Measurements from ENCODE around the gene ACBD3.
"Not testable (repeated sequence)": the region's sequence is repeated elsewhere in the genome, so short reads cannot be mapped to it uniquely, and the experiment has no call there.

Gene ACBD3

GRCh38 chr1:226204198-226204597 is 17.7 kb upstream of the ACBD3 start:
- peaks cover 42% of the 10 kb centered on the region for H3K4me1 ChIP-seq (ENCODE audit: control insufficient read depth, low read length)

GRCh38 chr1:226203655-226204054 is 17.1 kb upstream of the ACBD3 start:
- no peaks in the 10 kb centered on the region for H3K36me3 ChIP-seq (ENCODE audit: control insufficient read depth, low read length)
- 0 out of 2 replicates have a peak, but pooled peaks cover 3% of the 10 kb centered on the region for H3F3A ChIP-seq (ENCODE audit: control insufficient read depth, insufficient read depth)
- no peaks in the 10 kb centered on the region for H3K9me3 ChIP-seq (ENCODE audit: control insufficient read depth, insufficient read depth, low read length)
- TF ChIP-seq, protein P1, sequence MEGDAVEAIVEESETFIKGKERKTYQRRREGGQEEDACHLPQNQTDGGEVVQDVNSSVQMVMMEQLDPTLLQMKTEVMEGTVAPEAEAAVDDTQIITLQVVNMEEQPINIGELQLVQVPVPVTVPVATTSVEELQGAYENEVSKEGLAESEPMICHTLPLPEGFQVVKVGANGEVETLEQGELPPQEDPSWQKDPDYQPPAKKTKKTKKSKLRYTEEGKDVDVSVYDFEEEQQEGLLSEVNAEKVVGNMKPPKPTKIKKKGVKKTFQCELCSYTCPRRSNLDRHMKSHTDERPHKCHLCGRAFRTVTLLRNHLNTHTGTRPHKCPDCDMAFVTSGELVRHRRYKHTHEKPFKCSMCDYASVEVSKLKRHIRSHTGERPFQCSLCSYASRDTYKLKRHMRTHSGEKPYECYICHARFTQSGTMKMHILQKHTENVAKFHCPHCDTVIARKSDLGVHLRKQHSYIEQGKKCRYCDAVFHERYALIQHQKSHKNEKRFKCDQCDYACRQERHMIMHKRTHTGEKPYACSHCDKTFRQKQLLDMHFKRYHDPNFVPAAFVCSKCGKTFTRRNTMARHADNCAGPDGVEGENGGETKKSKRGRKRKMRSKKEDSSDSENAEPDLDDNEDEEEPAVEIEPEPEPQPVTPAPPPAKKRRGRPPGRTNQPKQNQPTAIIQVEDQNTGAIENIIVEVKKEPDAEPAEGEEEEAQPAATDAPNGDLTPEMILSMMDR (IDR thresholded peaks at IDR 0.05; ENCODE audit: low read depth, low read length, poor library complexity, severe bottlenecking), result no peak
- TF ChIP-seq EZH2phosphoT487 (IDR thresholded peaks at IDR 0.05; ENCODE audit: borderline replicate concordance, low read length), result no peak
- H3K79me2 ChIP-seq (ENCODE audit: control insufficient read depth, low read length), result no peaks in the 10 kb centered on the region
- H3K4me3 ChIP-seq (ENCODE audit: low read length), result no peak overlapping the region
- H3K4me1 ChIP-seq (ENCODE audit: control insufficient read depth, low read length), result peaks cover 42% of the 10 kb centered on the region
- H3K9me2 ChIP-seq (replicated peaks; ENCODE audit: control insufficient read depth, low read length), result no peaks in the 10 kb centered on the region
- H4K20me1 ChIP-seq (ENCODE audit: control insufficient read depth, insufficient read depth, low read depth, low read length), result no peaks in the 10 kb centered on the region
- H3K27ac ChIP-seq (ENCODE audit: low read depth, low read length), result no peak overlapping the region
- no peak overlapping the region for H3K4me2 ChIP-seq (ENCODE audit: low read length)
- H3K27me3 ChIP-seq (ENCODE audit: control insufficient read depth, low read length), result no peaks in the 10 kb centered on the region

More at GRCh38 chr1:226204198-226204597, 17.7 kb upstream of the ACBD3 start:
- H3K4me3 ChIP-seq (ENCODE audit: low read length), result no peak overlapping the region
- H3F3A ChIP-seq (ENCODE audit: control insufficient read depth, insufficient read depth), result 0 out of 2 replicates have a peak, but pooled peaks cover 3% of the 10 kb centered on the region
- no peak overlapping the region for H3K27ac ChIP-seq (ENCODE audit: low read depth, low read length)
- H3K4me2 ChIP-seq (ENCODE audit: low read length), result no peak overlapping the region
- no peaks in the 10 kb centered on the region for H3K79me2 ChIP-seq (ENCODE audit: control insufficient read depth, low read length)
- no peaks in the 10 kb centered on the region for H3K27me3 ChIP-seq (ENCODE audit: control insufficient read depth, low read length)
- no peak for TF ChIP-seq EZH2phosphoT487 (IDR thresholded peaks at IDR 0.05; ENCODE audit: borderline replicate concordance, low read length)
- TF ChIP-seq, protein P1 (IDR thresholded peaks at IDR 0.05; ENCODE audit: low read depth, low read length, poor library complexity, severe bottlenecking), result no peak
- no peaks in the 10 kb centered on the region for H3K9me3 ChIP-seq (ENCODE audit: control insufficient read depth, insufficient read depth, low read length)
- H4K20me1 ChIP-seq (ENCODE audit: control insufficient read depth, insufficient read depth, low read depth, low read length), result no peaks in the 10 kb centered on the region
- no peaks in the 10 kb centered on the region for H3K9me2 ChIP-seq (replicated peaks; ENCODE audit: control insufficient read depth, low read length)
- no peaks in the 10 kb centered on the region for H3K36me3 ChIP-seq (ENCODE audit: control insufficient read depth, low read length)

DNA sequence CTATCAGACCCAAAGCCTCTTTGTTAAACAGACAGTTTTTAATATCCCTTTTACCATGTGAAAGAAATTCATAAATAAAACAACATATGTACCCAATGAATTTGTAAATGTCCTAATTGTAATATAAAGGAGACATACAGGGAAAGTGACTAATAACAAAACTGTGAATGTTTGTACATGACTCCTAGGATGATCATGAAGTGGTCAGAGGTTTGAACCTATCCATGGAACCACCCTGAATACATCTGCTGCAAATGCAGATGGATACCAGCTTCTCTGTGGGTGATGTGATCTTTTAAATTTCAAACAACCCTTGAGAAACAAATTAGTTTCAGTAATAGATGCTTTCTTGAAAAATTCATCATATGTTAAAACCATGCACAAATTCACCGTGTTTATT is 16.7 kb upstream of the ACBD3 start:
- peaks cover 42% of the 10 kb centered on the region for H3K4me1 ChIP-seq (ENCODE audit: control insufficient read depth, low read length)
- no peak overlapping the region for H3K4me3 ChIP-seq (ENCODE audit: low read length)
- no peak overlapping the region for H3K27ac ChIP-seq (ENCODE audit: low read depth, low read length)
- TF ChIP-seq, protein P1 (IDR thresholded peaks at IDR 0.05; ENCODE audit: low read depth, low read length, poor library complexity, severe bottlenecking), result no peak
- no peak for TF ChIP-seq EZH2phosphoT487 (IDR thresholded peaks at IDR 0.05; ENCODE audit: borderline replicate concordance, low read length)
- H3K79me2 ChIP-seq (ENCODE audit: control insufficient read depth, low read length), result no peaks in the 10 kb centered on the region
- H3K9me3 ChIP-seq (ENCODE audit: control insufficient read depth, insufficient read depth, low read length), result no peaks in the 10 kb centered on the region
- H3K9me2 ChIP-seq (replicated peaks; ENCODE audit: control insufficient read depth, low read length), result no peaks in the 10 kb centered on the region
- no peaks in the 10 kb centered on the region for H3K36me3 ChIP-seq (ENCODE audit: control insufficient read depth, low read length)
- 0 out of 2 replicates have a peak, but pooled peaks cover 3% of the 10 kb centered on the region for H3F3A ChIP-seq (ENCODE audit: control insufficient read depth, insufficient read depth)
- no peaks in the 10 kb centered on the region for H4K20me1 ChIP-seq (ENCODE audit: control insufficient read depth, insufficient read depth, low read depth, low read length)
- H3K27me3 ChIP-seq (ENCODE audit: control insufficient read depth, low read length), result no peaks in the 10 kb centered on the region
- peak overlapping the region; percentile 55; the same call in 1 of the 2 replicates for H3K4me2 ChIP-seq (ENCODE audit: low read length)

GRCh38 chr1:226202666-226203065 is 16.1 kb upstream of the ACBD3 start:
- not testable (repeated sequence) for H3K27me3 ChIP-seq (ENCODE audit: control insufficient read depth, low read length); H3F3A ChIP-seq (ENCODE audit: control insufficient read depth, insufficient read depth); H3K9me3 ChIP-seq (ENCODE audit: control insufficient read depth, insufficient read depth, low read length); H3K9me2 ChIP-seq (replicated peaks; ENCODE audit: control insufficient read depth, low read length); H3K27ac ChIP-seq (ENCODE audit: low read depth, low read length); H4K20me1 ChIP-seq (ENCODE audit: control insufficient read depth, insufficient read depth, low read depth, low read length); H3K79me2 ChIP-seq (ENCODE audit: control insufficient read depth, low read length); H3K36me3 ChIP-seq (ENCODE audit: control insufficient read depth, low read length)
- Histone ChIP-seq H3K4me2 (ENCODE audit: low read length) (peak overlapping the region; percentile 55), H3K4me1 (ENCODE audit: control insufficient read depth, low read length) (peaks cover 42% of the 10 kb centered on the region), H3K4me3 (ENCODE audit: low read length) (peak overlapping the region; percentile 31; the same call in 1 of the 2 replicates)

Data from DOHH2 (cell line).